Measurements from ENCODE around the gene EXOC3L4. TPM values are rescaled to one million over a fixed set of nuclear protein-coding genes. Genes with fewer than 3 reads are reported as not detected.

Gene EXOC3L4
- total RNA-seq, 1 experiment from 2014 or later: not detected

DNA sequence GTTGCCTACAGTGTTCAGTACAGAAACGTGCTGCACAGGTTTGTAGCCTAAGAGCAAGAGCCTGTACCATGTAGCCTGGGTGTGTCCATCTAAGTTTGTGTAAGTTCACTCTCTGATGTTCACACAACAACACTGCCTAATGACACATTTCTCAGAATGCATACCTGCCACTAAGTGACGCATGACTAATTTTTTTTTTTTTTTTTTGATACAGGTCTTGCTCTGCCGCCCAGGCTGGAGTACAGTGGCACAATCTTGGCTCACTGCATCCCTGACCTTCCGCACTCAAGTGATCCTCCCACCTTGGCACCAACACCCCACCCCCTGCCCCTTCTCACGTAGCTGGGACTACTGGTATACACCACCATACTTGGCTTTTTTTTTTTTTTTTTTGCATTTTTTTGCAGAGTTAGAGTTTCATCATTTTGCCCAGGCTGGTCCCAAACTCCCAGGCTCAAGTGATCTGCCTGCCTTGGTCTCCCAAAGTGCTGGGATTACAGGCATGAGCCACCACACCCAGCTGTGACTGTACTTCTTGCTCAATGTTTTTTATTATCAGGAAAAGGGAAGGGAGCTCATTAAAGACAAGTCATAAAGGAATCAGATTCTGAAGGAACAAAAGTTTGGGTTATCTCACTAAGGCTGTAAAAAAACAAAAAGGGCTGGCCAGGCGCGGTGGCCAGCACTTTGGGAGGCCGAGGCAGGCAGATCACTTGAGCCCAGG lies 27.1 kb upstream of the EXOC3L4 start:
- Histone ChIP-seq H3K27ac (ENCODE audit: low read length) (no peak overlapping the region), H4K20me1 (ENCODE audit: insufficient read depth, low read depth, low read length) (no peaks in the 10 kb centered on the region), H3K4me1 (ENCODE audit: low read length) (no peaks in the 10 kb centered on the region), H3K9me2 (replicated peaks; ENCODE audit: insufficient read depth, low read length) (no peaks in the 10 kb centered on the region), H3K79me2 (ENCODE audit: low read length) (no peaks in the 10 kb centered on the region), H2AFZ (ENCODE audit: low read length) (no peak overlapping the region), H3K36me3 (ENCODE audit: insufficient read depth, low read length) (no peaks in the 10 kb centered on the region), H3K9me3 (ENCODE audit: low read length) (no peaks in the 10 kb centered on the region), H3K9ac (ENCODE audit: low read length) (no peak overlapping the region), H3K4me3 (ENCODE audit: low read length) (no peak overlapping the region), H3K4me2 (ENCODE audit: low read depth, low read length, poor library complexity, severe bottlenecking) (no peak overlapping the region), H3K27me3 (ENCODE audit: low read length) (no peaks in the 10 kb centered on the region)
- DNase-seq: no peak

DNA sequence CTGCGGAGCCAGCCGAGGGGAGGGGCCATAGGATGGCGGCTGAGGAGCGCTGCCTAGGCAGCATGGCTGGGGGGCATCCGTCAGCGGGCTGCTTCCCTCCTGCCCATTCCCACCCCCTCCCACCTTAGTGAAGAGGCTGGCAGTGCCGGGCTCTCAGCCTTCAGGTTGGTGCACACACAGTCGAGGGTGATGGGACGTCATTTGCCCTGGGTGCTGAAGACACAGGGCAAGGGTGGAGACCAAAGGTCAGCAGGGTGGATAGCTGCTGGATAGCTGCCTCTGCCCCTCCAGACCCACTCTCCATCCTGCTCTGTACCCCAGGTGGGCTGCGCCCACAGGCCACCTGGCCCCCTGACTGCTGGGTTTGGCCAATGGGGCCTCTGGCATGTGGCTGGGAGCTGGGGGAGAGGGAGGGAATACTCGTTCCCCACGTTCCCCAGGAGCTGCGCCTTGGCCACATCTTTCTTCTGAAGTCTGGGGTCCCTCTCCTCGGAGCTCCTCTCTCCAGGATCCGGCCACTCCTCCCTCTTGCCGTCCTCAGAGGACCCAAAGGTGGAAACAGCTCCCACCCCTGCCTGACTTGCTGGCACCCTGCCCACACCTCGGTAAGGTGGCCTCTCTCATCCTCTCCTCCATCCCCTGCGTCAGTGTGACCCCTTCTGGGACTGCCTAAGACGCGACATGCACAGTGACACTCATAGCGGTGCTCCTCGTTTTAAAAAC lies 26.0 kb upstream of the EXOC3L4 start:
- no peaks in the 10 kb centered on the region for H4K20me1 ChIP-seq (ENCODE audit: insufficient read depth, low read depth, low read length)
- no peaks in the 10 kb centered on the region for H3K9me2 ChIP-seq (replicated peaks; ENCODE audit: insufficient read depth, low read length)
- no peaks in the 10 kb centered on the region for H3K4me1 ChIP-seq (ENCODE audit: low read length)
- no peaks in the 10 kb centered on the region for H3K27me3 ChIP-seq (ENCODE audit: low read length)
- DNase-seq: no peak
- H3K36me3 ChIP-seq (ENCODE audit: insufficient read depth, low read length): no peaks in the 10 kb centered on the region
- H3K79me2 ChIP-seq (ENCODE audit: low read length): no peaks in the 10 kb centered on the region
- H3K9me3 ChIP-seq (ENCODE audit: low read length): no peaks in the 10 kb centered on the region
- no peak overlapping the region for H3K4me2 ChIP-seq (ENCODE audit: low read depth, low read length, poor library complexity, severe bottlenecking)
- no peak overlapping the region for H3K4me3 ChIP-seq (ENCODE audit: low read length)
- no peak overlapping the region for H3K27ac ChIP-seq (ENCODE audit: low read length)
- no peak overlapping the region for H2AFZ ChIP-seq (ENCODE audit: low read length)
- no peak overlapping the region for H3K9ac ChIP-seq (ENCODE audit: low read length)

DNA sequence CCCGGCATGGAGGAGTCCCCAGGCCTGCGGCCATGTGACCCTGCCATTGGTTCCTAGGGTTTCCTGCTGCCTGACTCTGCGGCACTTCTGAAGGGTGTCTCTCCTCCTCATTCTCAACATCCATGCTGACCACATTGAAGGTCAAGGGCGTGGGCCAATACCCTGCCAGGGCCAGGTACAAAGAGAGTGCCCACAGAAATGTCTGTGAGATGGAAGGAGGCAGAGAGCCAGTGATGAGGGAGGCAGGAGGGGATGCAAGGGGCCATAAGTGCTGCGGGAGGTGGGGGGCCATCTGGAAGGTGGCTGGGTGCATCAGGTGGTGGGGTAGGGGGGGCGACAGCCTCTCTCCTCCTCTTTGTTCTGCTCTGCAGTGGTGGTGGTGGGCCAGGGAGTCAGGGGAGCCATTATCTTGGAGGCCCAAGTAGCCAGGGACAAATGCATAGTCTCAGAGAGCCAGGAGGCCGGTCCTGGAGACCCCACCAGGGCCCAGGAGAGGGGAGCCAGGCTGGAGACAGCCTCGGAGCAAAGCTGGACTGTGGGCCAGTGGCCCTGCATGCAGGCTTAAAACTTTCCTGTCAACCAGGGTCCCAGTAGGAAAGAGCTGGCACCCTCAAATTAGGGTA lies 24.2 kb upstream of the EXOC3L4 start:
- DNase-seq: no peak
- Histone ChIP-seq H3K9me2 (replicated peaks; ENCODE audit: insufficient read depth, low read length) (no peaks in the 10 kb centered on the region), H3K79me2 (ENCODE audit: low read length) (no peaks in the 10 kb centered on the region), H3K4me3 (ENCODE audit: low read length) (no peak overlapping the region), H3K9ac (ENCODE audit: low read length) (no peak overlapping the region), H3K27me3 (ENCODE audit: low read length) (no peaks in the 10 kb centered on the region), H3K36me3 (ENCODE audit: insufficient read depth, low read length) (no peaks in the 10 kb centered on the region), H2AFZ (ENCODE audit: low read length) (no peak overlapping the region), H4K20me1 (ENCODE audit: insufficient read depth, low read depth, low read length) (no peaks in the 10 kb centered on the region; the same call in 1 of the 2 replicates), H3K9me3 (ENCODE audit: low read length) (no peaks in the 10 kb centered on the region), H3K4me2 (ENCODE audit: low read depth, low read length, poor library complexity, severe bottlenecking) (no peak overlapping the region), H3K27ac (ENCODE audit: low read length) (no peak overlapping the region), H3K4me1 (ENCODE audit: low read length) (peaks cover 4% of the 10 kb centered on the region)

DNA sequence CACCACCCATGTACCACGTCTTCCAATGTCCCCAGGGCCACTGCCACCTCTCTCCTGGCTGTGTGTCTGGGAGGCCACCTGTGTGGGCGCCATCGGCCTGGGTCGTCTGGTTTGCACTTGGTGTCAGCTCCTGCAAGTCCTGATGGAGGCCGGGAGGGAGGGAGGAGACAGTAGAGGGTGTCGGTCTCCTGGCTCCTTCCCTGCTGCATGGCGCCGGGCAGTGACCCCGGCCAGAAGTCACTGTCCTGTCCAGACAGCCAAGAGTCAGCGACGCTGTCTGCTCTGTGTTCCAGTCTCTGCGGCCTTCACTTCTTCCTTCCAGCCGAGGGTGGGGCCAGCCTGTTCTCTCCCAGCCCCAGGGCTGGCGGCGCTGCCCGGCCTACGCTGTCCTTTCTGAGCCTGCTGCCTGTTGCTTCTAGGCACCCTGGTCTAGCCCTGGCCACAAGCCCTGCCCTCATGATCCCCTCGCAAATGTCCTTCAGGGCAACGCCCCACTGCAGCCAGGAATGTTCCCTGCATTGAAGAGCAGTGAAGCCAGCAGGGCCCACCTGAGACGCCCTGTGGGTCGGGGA lies 23.5 kb upstream of the EXOC3L4 start:
- Histone ChIP-seq H2AFZ (ENCODE audit: low read length) (no peak overlapping the region), H3K9ac (ENCODE audit: low read length) (no peak overlapping the region), H3K9me2 (replicated peaks; ENCODE audit: insufficient read depth, low read length) (no peaks in the 10 kb centered on the region), H4K20me1 (ENCODE audit: insufficient read depth, low read depth, low read length) (no peaks in the 10 kb centered on the region; the same call in 1 of the 2 replicates), H3K4me2 (ENCODE audit: low read depth, low read length, poor library complexity, severe bottlenecking) (no peak overlapping the region), H3K36me3 (ENCODE audit: insufficient read depth, low read length) (no peaks in the 10 kb centered on the region), H3K79me2 (ENCODE audit: low read length) (no peaks in the 10 kb centered on the region), H3K4me3 (ENCODE audit: low read length) (no peak overlapping the region), H3K9me3 (ENCODE audit: low read length) (no peaks in the 10 kb centered on the region), H3K4me1 (ENCODE audit: low read length) (peaks cover 9% of the 10 kb centered on the region), H3K27ac (ENCODE audit: low read length) (no peak overlapping the region), H3K27me3 (ENCODE audit: low read length) (no peaks in the 10 kb centered on the region)
- no peak for DNase-seq

DNA sequence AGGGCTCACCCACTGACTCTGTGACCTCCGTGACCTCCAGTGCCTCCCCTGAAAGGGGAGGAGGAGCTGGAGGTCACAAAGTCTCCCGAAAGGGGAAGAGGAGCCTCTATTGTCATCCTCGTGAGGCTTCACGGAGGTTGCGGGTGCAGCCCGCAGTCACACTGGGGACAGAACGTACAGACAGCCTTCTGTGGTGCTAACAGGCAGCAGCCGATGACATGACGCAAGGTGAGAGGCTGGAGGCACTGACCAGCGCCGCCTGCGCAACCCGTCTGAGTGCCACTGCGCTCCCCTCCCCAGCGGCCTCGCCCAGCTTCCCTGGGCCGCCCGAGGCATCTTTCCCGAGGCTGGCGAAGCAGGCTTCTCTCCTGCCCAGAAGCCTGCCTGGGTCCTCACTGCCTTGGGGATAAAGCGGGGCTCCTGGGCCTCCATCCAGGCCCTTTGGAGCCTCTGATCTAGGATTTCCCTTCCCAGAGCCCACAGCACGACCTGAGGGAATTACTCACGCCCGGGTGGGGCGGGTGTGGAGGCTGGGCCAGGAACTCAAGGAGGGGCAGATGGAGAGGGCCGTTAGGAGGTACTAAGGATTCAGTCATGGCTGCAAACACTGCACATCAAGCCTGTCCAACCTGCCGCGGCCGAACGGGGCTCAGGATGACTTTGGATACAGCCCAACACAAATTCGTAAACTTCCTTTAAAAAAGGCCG lies 22.8 kb upstream of the EXOC3L4 start:
- no peak overlapping the region for H3K4me2 ChIP-seq (ENCODE audit: low read depth, low read length, poor library complexity, severe bottlenecking)
- no peak for DNase-seq
- no peaks in the 10 kb centered on the region for H3K36me3 ChIP-seq (ENCODE audit: insufficient read depth, low read length)
- H4K20me1 ChIP-seq (ENCODE audit: insufficient read depth, low read depth, low read length): no peaks in the 10 kb centered on the region; the same call in 1 of the 2 replicates
- no peaks in the 10 kb centered on the region for H3K79me2 ChIP-seq (ENCODE audit: low read length)
- no peak overlapping the region for H2AFZ ChIP-seq (ENCODE audit: low read length)
- H3K4me1 ChIP-seq (ENCODE audit: low read length): peaks cover 9% of the 10 kb centered on the region
- H3K9me2 ChIP-seq (replicated peaks; ENCODE audit: insufficient read depth, low read length): no peaks in the 10 kb centered on the region
- H3K9me3 ChIP-seq (ENCODE audit: low read length): no peaks in the 10 kb centered on the region
- no peaks in the 10 kb centered on the region for H3K27me3 ChIP-seq (ENCODE audit: low read length)
- no peak overlapping the region for H3K4me3 ChIP-seq (ENCODE audit: low read length)
- no peak overlapping the region for H3K9ac ChIP-seq (ENCODE audit: low read length)
- no peak overlapping the region for H3K27ac ChIP-seq (ENCODE audit: low read length)

DNA sequence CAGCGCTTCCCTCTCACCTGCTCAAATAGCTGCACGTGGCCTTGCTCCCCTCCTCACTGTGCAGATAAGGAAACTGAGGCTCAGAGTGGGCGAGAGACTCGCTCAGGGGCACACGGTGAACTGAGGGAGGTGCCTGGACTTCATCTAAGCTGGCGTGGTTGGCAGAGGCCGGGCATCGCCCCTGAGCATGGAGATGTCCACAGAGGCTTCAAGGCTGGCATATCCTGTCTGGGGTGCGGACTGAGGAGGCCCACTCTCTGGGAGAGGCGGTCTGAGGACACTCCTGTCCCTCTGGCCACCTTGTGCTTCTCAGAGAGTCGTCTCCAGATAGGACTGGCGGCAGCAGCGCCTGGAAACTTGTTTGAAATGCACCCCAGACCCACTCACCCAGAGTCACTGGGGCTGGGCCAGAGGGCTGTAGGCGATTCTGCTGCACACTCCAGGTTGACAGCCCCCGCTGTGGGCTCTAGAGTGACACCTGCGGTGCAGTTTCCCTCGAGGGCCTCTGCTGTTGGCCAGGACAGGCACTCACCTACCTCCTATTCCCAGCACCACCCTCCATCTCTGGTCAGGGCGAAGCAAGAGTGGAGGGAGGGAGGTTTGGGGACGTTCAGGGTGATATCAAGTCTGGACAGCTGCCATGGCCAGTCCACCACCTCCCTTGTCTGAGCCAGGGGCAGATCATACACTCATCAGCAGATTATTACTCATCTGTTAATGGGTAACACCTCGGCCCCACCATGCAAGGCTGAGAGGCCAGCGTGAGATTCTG lies 21.7 kb upstream of the EXOC3L4 start:
- Histone ChIP-seq H3K9me2 (replicated peaks; ENCODE audit: insufficient read depth, low read length) (no peaks in the 10 kb centered on the region), H3K4me1 (ENCODE audit: low read length) (peaks cover 9% of the 10 kb centered on the region), H3K27ac (ENCODE audit: low read length) (no peak overlapping the region), H3K4me3 (ENCODE audit: low read length) (no peak overlapping the region), H2AFZ (ENCODE audit: low read length) (no peak overlapping the region), H3K27me3 (ENCODE audit: low read length) (no peaks in the 10 kb centered on the region), H3K36me3 (ENCODE audit: insufficient read depth, low read length) (no peaks in the 10 kb centered on the region), H3K4me2 (ENCODE audit: low read depth, low read length, poor library complexity, severe bottlenecking) (no peak overlapping the region), H3K9ac (ENCODE audit: low read length) (no peak overlapping the region), H3K79me2 (ENCODE audit: low read length) (no peaks in the 10 kb centered on the region), H3K9me3 (ENCODE audit: low read length) (no peaks in the 10 kb centered on the region), H4K20me1 (ENCODE audit: insufficient read depth, low read depth, low read length) (no peaks in the 10 kb centered on the region; the same call in 1 of the 2 replicates)
- DNase-seq: no peak

DNA sequence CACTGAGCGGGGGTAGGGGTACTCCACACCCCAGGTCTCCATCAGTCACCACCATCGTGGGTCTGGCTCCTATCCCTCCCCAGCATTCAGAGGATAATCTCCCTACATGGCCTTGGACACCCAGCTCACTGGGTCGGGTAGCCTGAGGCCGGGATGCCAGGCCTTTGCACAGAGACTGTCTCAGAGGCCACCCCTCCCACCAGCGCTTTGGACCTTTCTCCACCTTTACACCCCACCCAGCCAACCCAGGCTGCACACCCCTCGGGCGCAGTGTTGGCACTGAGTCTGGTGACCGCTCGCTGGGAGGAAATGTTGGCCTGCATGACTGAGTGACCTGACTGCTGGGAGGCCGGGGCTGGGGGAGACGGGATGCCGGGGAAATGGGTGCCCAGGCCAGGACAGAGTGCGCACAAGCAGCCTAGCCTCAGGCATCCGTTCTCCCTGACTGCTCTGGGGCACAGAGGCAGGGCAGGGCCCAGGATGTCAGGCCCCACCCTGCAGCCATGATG lies 21.1 kb upstream of the EXOC3L4 start:
- no peak overlapping the region for H3K9ac ChIP-seq (ENCODE audit: low read length)

More for the DNA sequence above, 21.1 kb upstream of the EXOC3L4 start:
- Histone ChIP-seq H3K27me3 (ENCODE audit: low read length) (no peaks in the 10 kb centered on the region), H2AFZ (ENCODE audit: low read length) (no peak overlapping the region), H3K4me1 (ENCODE audit: low read length) (peaks cover 9% of the 10 kb centered on the region), H3K4me2 (ENCODE audit: low read depth, low read length, poor library complexity, severe bottlenecking) (no peak overlapping the region), H3K9me3 (ENCODE audit: low read length) (no peaks in the 10 kb centered on the region), H3K79me2 (ENCODE audit: low read length) (no peaks in the 10 kb centered on the region), H3K36me3 (ENCODE audit: insufficient read depth, low read length) (no peaks in the 10 kb centered on the region), H3K27ac (ENCODE audit: low read length) (no peak overlapping the region), H3K4me3 (ENCODE audit: low read length) (no peak overlapping the region), H3K9me2 (replicated peaks; ENCODE audit: insufficient read depth, low read length) (no peaks in the 10 kb centered on the region), H4K20me1 (ENCODE audit: insufficient read depth, low read depth, low read length) (no peaks in the 10 kb centered on the region; the same call in 1 of the 2 replicates)
- no peak for DNase-seq
